Parietal lobe (tissue), 1 donor: ENCODE measurements around the gene PAX8. TPM values are rescaled to one million over a fixed set of nuclear protein-coding genes. Genes with fewer than 3 reads are reported as not detected.

Source experiments
- total RNA-seq: library from RNA; depleted of rRNA; stranded (reverse); fragments of >200 nt; gene quantifications from one replicate; pipeline ENCODE4 v1.2.3, GENCODE V29; 2014

The PAX8 gene
- total RNA-seq: 0.31 TPM

GRCh38 chr2:113278742-113279139, at the start of gene PAX8:
TSS of gene PAX8 (minus strand) at chr2:113278921. CDS start at chr2:113278394, 527 bp downstream.

DNA sequence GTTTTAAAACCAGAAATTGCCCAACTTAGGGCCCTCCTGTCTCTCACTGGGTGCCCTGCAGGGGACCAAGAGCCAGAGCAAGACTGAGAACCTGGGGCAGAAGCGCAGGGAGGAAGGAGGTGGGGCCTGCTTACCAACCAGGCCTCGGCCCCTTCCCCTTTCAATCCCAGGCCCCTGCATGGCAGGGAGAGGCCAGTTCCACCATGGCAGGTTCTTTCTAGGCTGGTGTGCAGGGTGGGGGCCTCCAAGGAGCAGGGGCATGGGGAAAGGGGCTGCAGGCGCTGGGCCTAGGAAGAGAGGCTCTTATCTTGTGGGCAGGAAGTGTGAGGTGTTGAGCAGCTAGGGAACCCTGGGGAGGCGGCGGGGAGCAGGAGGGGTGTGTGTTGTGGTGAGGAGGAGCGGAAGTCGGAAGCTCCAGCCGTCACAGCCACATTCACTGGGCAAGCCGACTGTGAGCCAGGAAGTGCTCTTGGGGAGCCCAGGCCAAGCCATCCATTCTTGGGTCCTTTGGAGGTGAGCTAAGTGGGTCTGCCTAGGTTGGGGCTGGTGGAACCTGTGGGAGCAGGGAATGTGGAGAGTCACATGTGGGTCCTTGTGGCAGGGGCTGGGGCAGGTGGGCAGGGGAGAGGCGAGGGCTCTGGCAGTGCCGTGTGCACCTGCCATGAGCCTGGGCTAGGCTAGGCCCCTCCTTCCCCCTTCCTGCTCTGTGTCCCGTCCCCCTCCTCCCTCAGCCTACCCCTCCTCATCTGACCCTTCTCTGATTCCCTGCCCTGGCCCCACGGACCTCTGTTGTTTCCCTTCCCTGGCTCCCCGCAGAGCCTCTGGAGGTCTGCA, 105.0 kb downstream of the PAX8 start, which contains the start of gene PSD4:
TSS of gene PSD4 (plus strand) at position 430 of the 834 bp plus-strand sequence. CDS start 8,486 bp downstream, outside the sequence.

Other genes starting within 250 kb of the PAX8 start
- gene IL36B, start 226.1 kb downstream of the PAX8 start, total RNA-seq: not detected
- gene IL36RN, start 219.7 kb downstream of the PAX8 start, total RNA-seq: not detected
- gene IL1F10, start 211.0 kb downstream of the PAX8 start, total RNA-seq: not detected
- gene IL1RN, start 151.3 kb downstream of the PAX8 start, total RNA-seq: not detected
- gene PSD4, start 105.0 kb downstream of the PAX8 start, total RNA-seq: 5.3 TPM
- 63.9 TPM for gene ZNG1B, start 158.8 kb upstream of the PAX8 start, total RNA-seq
- 0.63 TPM for gene FOXD4L1, start 219.7 kb upstream of the PAX8 start, total RNA-seq